A673 (cell line): Measurements from ENCODE around the gene GXYLT1. TPM values are rescaled to one million over a fixed set of nuclear protein-coding genes. Genes with fewer than 3 reads are reported as not detected.
"Not testable (repeated sequence)": the region's sequence is repeated elsewhere in the genome, so short reads cannot be mapped to it uniquely, and the experiment has no call there.

Source experiments
- BruUV-seq: library from RNA; stranded (reverse); fragments of 400-500 nt; replicated peaks from 2 replicates; lab custom pipeline; 2021; lab: Mats Ljungman, UMichigan
- CTCF ChIA-PET: fragments of 300-600 bp; sonication (Branson Sonifier 250); formaldehyde crosslinking; loops from one replicate; lab custom pipeline; 2022; ENCODE audit warnings: antibody characterized with exemption; lab: Charles Lee
- POLR2A ChIA-PET: fragments of 300-600 bp; sonication (Branson Sonifier 250); formaldehyde crosslinking; loops from one replicate; lab custom pipeline; 2022; ENCODE audit warnings: antibody characterized with exemption; ENCODE audit not compliant: low non-redundant PET; lab: Charles Lee
- DNase-seq: peaks from one replicate; pipeline ENCODE4 v3.0.0-alpha.2; 2015; ENCODE audit warnings: low spot score
- H3K27ac ChIP-seq: fragments of 200-600 bp; sonication (generic); 2 replicates; pipeline ENCODE4 v1.5.1; 2016; ENCODE audit warnings: mixed run types, low read depth, mild to moderate bottlenecking, mixed read lengths, antibody characterized with exemption, low read length; ENCODE audit not compliant: poor library complexity, severe bottlenecking
- H3K27me3 ChIP-seq: fragments of 200-600 bp; sonication (generic); replicated peaks from 2 replicates; pipeline ENCODE4 v1.6.1; 2017; ENCODE audit warnings: mixed run types, low read depth, mild to moderate bottlenecking, mixed read lengths, antibody characterized with exemption, low read length; ENCODE audit not compliant: insufficient read depth, poor library complexity
- H3K36me3 ChIP-seq: fragments of 200-600 bp; sonication (generic); 2 replicates; pipeline ENCODE4 v1.6.1; 2016; ENCODE audit warnings: mixed run types, mild to moderate bottlenecking, mixed read lengths, antibody characterized with exemption, low read length; ENCODE audit not compliant: insufficient read depth, poor library complexity, severe bottlenecking
- H3K4me1 ChIP-seq: fragments of 200-600 bp; sonication (generic); 2 replicates; pipeline ENCODE4 v1.6.1; 2017; ENCODE audit warnings: mixed run types, mild to moderate bottlenecking, mixed read lengths, antibody characterized with exemption, low read length; ENCODE audit not compliant: insufficient read depth, poor library complexity, severe bottlenecking
- H3K4me3 ChIP-seq: fragments of 200-600 bp; sonication (generic); 2 replicates; pipeline ENCODE4 v1.5.1; 2016; ENCODE audit warnings: low read depth, mixed run types, mild to moderate bottlenecking, mixed read lengths, low read length; ENCODE audit not compliant: poor library complexity, severe bottlenecking
- H3K9me3 ChIP-seq: fragments of 200-600 bp; sonication (generic); 2 replicates; pipeline ENCODE4 v1.6.1; 2016; ENCODE audit warnings: mixed run types, low read depth, mild to moderate bottlenecking, mixed read lengths, antibody characterized with exemption, low read length; ENCODE audit not compliant: poor library complexity, severe bottlenecking
- EZH2 ChIP-seq: fragments of 200-600 bp; sonication (generic); IDR thresholded peaks from 2 replicates; pipeline ENCODE4 v1.6.1; 2017; ENCODE audit warnings: borderline replicate concordance, low read depth, mild to moderate bottlenecking, mixed read lengths, antibody characterized with exemption, low read length; ENCODE audit not compliant: poor library complexity, severe bottlenecking
- intact Hi-C: fragments of 100-400 bp; cut with micrococcal nuclease; formaldehyde crosslinking; loops from one replicate; pipeline ENCODE4 v1.10.0; 2022; ENCODE audit not compliant: unreplicated experiment
- total RNA-seq: library from RNA; stranded (reverse); gene quantifications from 2 replicates; pipeline ENCODE4 v1.2.3, GENCODE V29; 2021
- TF ChIP-seq, protein P1 (sequence below): fragments of 300-800, 200-600 bp; sonication (generic); conservative IDR thresholded peaks from 2 replicates; pipeline ENCODE4 v1.5.1; 2017; ENCODE audit warnings: low read depth, mild to moderate bottlenecking, antibody characterized with exemption, low read length, moderate library complexity, mixed read lengths

GXYLT1 gene
- total RNA-seq, 1 experiment from 2014 or later = 25.0 TPM

DNA sequence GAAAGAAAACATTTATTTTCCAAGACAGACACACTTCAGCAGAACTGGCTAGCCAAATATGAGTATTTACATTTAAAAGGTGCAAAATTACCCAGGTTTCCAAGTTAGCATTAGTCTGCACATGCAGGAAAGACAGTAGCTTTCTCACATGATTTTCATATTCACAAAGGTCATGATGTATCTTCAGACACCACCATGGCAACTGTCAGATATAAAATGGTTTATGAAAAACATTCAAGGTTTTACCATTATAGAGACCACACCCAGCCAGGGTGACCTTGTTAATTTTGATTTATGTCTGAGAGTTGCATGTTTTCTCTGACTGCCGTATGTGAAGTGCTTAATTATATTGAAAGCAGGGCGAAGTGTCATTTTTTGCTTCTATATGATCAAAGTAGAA, 91.2 kb downstream of the GXYLT1 start:
- BruUV-seq = no TSS peak
- Histone ChIP-seq H3K4me1 (no peaks in the 10 kb centered on the region), H3K36me3 (no peaks in the 10 kb centered on the region), H3K9me3 (no peaks in the 10 kb centered on the region), H3K27me3 (no peaks in the 10 kb centered on the region), H3K27ac (no peak overlapping the region), H3K4me3 (no peak overlapping the region)
- CTCF ChIA-PET = no interaction called here
- POLR2A ChIA-PET = no interaction called here
- no peak for DNase-seq
- intact Hi-C loops = no loop called here
- TF ChIP-seq, protein P1, sequence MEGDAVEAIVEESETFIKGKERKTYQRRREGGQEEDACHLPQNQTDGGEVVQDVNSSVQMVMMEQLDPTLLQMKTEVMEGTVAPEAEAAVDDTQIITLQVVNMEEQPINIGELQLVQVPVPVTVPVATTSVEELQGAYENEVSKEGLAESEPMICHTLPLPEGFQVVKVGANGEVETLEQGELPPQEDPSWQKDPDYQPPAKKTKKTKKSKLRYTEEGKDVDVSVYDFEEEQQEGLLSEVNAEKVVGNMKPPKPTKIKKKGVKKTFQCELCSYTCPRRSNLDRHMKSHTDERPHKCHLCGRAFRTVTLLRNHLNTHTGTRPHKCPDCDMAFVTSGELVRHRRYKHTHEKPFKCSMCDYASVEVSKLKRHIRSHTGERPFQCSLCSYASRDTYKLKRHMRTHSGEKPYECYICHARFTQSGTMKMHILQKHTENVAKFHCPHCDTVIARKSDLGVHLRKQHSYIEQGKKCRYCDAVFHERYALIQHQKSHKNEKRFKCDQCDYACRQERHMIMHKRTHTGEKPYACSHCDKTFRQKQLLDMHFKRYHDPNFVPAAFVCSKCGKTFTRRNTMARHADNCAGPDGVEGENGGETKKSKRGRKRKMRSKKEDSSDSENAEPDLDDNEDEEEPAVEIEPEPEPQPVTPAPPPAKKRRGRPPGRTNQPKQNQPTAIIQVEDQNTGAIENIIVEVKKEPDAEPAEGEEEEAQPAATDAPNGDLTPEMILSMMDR = no peak
- TF ChIP-seq EZH2 = no peak

DNA sequence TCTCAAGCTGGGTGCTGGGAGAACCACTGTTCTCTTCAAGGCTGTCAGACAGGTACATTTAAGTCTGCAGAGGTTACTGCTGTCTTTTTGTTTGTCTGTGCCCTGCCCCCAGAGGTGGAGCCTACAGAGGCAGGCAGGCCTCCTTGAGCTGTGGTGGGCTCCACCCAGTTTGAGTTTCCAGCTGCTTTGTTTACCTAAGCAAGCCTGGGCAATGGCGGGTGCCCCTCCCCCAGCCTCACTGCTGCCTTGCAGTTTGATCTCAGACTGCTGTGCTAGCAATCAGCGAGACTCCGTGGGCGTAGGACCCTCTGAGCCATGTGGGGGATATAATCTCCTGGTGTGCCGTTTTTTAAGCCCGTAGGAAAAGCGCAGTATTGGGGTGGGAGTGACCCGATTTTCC, 95.7 kb downstream of the GXYLT1 start:
- CTCF ChIA-PET, H3K36me3 ChIP-seq, BruUV-seq: not testable (repeated sequence)

DNA sequence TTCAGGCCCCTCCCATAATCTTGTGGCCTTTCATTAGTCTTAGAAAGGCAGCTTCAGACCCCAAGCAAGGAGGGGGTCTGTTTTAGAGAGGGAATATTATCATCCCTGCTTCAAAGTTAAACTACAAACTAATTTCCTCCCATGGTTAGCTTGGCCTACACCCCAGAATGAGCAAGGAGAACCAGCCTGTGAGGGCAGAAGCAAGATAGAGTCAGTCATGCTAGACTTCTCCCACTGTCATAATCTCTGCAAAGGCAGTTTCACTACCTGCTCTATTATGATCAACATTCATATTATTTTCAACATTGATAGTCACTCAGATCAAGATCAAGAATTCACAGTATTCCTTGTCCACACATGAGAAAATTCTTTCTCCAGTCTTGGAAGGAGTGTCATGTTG, 105.1 kb downstream of the GXYLT1 start:
- H3K4me1 ChIP-seq = no peaks in the 10 kb centered on the region
- H3K27ac ChIP-seq = no peak overlapping the region
- ChIA-PET POLR2A (no interaction called here), CTCF (no interaction called here)
- no peak for DNase-seq
- intact Hi-C loops = no loop called here
- H3K36me3 ChIP-seq = no peaks in the 10 kb centered on the region
- BruUV-seq = no TSS peak
- no peaks in the 10 kb centered on the region for H3K27me3 ChIP-seq
- H3K4me3 ChIP-seq = no peak overlapping the region
- TF ChIP-seq EZH2 = no peak
- TF ChIP-seq, protein P1 = no peak
- H3K9me3 ChIP-seq = no peaks in the 10 kb centered on the region

More for the DNA sequence above, 95.7 kb downstream of the GXYLT1 start:
- DNase-seq, H3K9me3 ChIP-seq, H3K4me1 ChIP-seq, H3K4me3 ChIP-seq, POLR2A ChIA-PET, intact Hi-C loops, H3K27ac ChIP-seq, H3K27me3 ChIP-seq: not testable (repeated sequence)

DNA sequence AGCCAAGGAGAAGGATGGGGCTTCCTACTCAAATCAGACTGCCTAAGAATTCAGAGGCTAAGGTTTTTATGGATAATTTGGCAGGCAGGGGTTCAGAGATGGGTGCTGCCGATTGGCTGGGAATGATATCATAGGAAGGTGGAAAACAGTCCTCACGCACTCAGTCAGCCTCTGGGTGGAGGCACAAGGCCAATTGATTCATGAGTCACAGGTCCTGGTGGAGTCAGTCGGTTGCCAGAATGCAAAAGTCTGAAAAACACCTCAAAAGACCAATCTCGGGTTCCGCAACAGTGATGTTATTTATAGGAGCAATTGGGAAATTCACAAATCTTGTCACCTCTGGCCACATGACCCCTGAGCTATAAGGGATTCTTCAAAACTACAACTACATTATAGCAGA, 105.5 kb downstream of the GXYLT1 start:
- POLR2A ChIA-PET = no interaction called here
- no peak for TF ChIP-seq EZH2
- TF ChIP-seq, protein P1 = no peak
- H3K4me1 ChIP-seq = no peaks in the 10 kb centered on the region
- no peaks in the 10 kb centered on the region for H3K27me3 ChIP-seq
- peak; percentile 35 for DNase-seq
- no TSS peak for BruUV-seq
- no peaks in the 10 kb centered on the region for H3K36me3 ChIP-seq
- intact Hi-C loops = no loop called here
- no peak overlapping the region for H3K27ac ChIP-seq
- H3K4me3 ChIP-seq = no peak overlapping the region
- CTCF ChIA-PET = no interaction called here
- no peaks in the 10 kb centered on the region for H3K9me3 ChIP-seq
